Hair follicular keratinocyte (primary cell): ENCODE measurements around the gene SLCO1C1. TPM values are rescaled to one million over a fixed set of nuclear protein-coding genes. Genes with fewer than 3 reads are reported as not detected.

Experiments
- total RNA-seq: library from RNA; depleted of rRNA; stranded (reverse); fragments of >200 nt; gene quantifications from 2 replicates; pipeline ENCODE4 v1.2.3, GENCODE V29; 2015

Gene SLCO1C1, protein sequence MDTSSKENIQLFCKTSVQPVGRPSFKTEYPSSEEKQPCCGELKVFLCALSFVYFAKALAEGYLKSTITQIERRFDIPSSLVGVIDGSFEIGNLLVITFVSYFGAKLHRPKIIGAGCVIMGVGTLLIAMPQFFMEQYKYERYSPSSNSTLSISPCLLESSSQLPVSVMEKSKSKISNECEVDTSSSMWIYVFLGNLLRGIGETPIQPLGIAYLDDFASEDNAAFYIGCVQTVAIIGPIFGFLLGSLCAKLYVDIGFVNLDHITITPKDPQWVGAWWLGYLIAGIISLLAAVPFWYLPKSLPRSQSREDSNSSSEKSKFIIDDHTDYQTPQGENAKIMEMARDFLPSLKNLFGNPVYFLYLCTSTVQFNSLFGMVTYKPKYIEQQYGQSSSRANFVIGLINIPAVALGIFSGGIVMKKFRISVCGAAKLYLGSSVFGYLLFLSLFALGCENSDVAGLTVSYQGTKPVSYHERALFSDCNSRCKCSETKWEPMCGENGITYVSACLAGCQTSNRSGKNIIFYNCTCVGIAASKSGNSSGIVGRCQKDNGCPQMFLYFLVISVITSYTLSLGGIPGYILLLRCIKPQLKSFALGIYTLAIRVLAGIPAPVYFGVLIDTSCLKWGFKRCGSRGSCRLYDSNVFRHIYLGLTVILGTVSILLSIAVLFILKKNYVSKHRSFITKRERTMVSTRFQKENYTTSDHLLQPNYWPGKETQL
- not detected in 2 replicates for total RNA-seq

DNA sequence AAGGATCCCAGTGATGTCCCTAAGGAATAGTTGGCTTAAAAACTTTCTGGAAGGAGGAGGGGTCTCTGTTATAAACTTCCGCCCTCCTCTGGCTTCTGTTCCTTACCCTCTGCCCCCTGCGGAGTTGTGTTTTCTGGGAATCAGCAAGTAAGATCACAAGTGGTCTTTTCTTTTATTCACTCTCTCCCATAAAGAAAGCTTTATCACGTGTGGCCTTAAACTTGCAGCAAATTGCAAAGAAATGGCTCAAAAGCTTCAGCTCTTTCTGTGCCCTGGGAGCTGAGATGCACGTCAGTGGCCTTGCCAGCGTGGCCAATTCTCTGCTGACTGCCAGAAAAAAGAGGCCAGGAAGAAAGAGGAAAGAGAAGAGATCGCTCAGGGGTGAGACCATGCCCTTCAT lies at the start of gene SLCO1C1:
Gene SLCO1C1 (plus strand): TSS at position 101 of the 400 bp plus-strand sequence. CDS start 4,245 bp downstream, outside the sequence.

Other genes starting within 250 kb of the SLCO1C1 start
- not detected in 2 replicates for gene SLCO1B3, start 115.4 kb downstream of the SLCO1C1 start, total RNA-seq